LNCAP (cell line): ENCODE measurements around the gene PRKCZ.

Experiments
- CTCF ChIP-seq: fragments of 450-650 bp; IDR thresholded peaks from 2 replicates; pipeline ENCODE4 v1.5.1; 2017; ENCODE audit warnings: mild to moderate bottlenecking

PRKCZ gene

GRCh38 chr1:2129256-2129943, 79.2 kb downstream of the PRKCZ start:
- TF ChIP-seq CTCF, result no peak

GRCh38 chr1:2130156-2130555, 79.9 kb downstream of the PRKCZ start:
- no peak for TF ChIP-seq CTCF

GRCh38 chr1:2130871-2131289, 80.7 kb downstream of the PRKCZ start:
- no peak for TF ChIP-seq CTCF

GRCh38 chr1:2132222-2133038, 82.2 kb downstream of the PRKCZ start:
- no peak for TF ChIP-seq CTCF

GRCh38 chr1:2133039-2133878, 83.0 kb downstream of the PRKCZ start:
- TF ChIP-seq CTCF, result no peak

GRCh38 chr1:2133879-2134215, 83.6 kb downstream of the PRKCZ start:
- no peak for TF ChIP-seq CTCF

- no peak for TF ChIP-seq CTCF
Observed at GRCh38 chr1:2134266-2134620, 84.0 kb downstream of the PRKCZ start.
